ENCODE measurements around the gene ADAMTS2. TPM values are rescaled to one million over a fixed set of nuclear protein-coding genes. Genes with fewer than 3 reads are reported as not detected.
A peak's percentile ranks its signal among the peaks of the same experiment; 100 is the strongest.

The ADAMTS2 gene
- total and polyA plus RNA-seq, 12 donors = 4.3 to 70.3 (median 22.4) TPM

- H3K36me3 ChIP-seq (replicated peaks in 1 of 2) = no peaks in the 10 kb centered on the region
- TF ChIP-seq POLR2A (IDR thresholded peaks at IDR 0.05) = no peak
- TF ChIP-seq, protein P1, sequence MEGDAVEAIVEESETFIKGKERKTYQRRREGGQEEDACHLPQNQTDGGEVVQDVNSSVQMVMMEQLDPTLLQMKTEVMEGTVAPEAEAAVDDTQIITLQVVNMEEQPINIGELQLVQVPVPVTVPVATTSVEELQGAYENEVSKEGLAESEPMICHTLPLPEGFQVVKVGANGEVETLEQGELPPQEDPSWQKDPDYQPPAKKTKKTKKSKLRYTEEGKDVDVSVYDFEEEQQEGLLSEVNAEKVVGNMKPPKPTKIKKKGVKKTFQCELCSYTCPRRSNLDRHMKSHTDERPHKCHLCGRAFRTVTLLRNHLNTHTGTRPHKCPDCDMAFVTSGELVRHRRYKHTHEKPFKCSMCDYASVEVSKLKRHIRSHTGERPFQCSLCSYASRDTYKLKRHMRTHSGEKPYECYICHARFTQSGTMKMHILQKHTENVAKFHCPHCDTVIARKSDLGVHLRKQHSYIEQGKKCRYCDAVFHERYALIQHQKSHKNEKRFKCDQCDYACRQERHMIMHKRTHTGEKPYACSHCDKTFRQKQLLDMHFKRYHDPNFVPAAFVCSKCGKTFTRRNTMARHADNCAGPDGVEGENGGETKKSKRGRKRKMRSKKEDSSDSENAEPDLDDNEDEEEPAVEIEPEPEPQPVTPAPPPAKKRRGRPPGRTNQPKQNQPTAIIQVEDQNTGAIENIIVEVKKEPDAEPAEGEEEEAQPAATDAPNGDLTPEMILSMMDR (IDR thresholded peaks at IDR 0.05) = no peak
- no peak overlapping the region for H3K27ac ChIP-seq
- H3K4me1 ChIP-seq (replicated peaks in 1 of 2) = peaks cover 0 to 8% of the 10 kb centered on the region in 2 donors
- WGBS, 4 donors = 79 to 100% (median 89%) methylated on average over 6 to 19 of the region's 19 CpGs
- intact Hi-C loops (cut with DNase I) = no loop called here
- peak overlapping the region in 3 of 4 donors; percentile 43 to 78 (median 60) for H3K4me3 ChIP-seq
- no peaks in the 10 kb centered on the region for H3K27me3 ChIP-seq
- peak in 2 of 7 donors; percentile 10 to 16 for DNase-seq
- H3K9me3 ChIP-seq (replicated peaks in 1 of 3) = no peaks in the 10 kb centered on the region
Measured at GRCh38 chr5:179061025-179061424, 284.2 kb downstream of the ADAMTS2 start.

Small RNA genes within 50 kb of the gene (small RNA-seq; reads per million reads assigned to genes)
- 0 reads per million in 2 donors for gene AC109479.2

Other genes with a start within 250 kb of the ADAMTS2 start
- 10 to 100 TPM; 43.7 to 70.6 (median 55.0) TPM for gene RUFY1, start 205.1 kb upstream of the ADAMTS2 start, total RNA-seq
- 10 to 100 TPM; 50.1 to 83.9 (median 59.2) TPM for gene RUFY1, start 205.1 kb upstream of the ADAMTS2 start, polyA plus RNA-seq